D721Med (cell line): ENCODE results near the gene C6orf15.

Experiments used
- DNase-seq: peaks from one replicate; pipeline ENCODE4 v3.0.0; 2011; ENCODE audit warnings: low spot score; ENCODE audit not compliant: insufficient read length
- FAIRE-seq: peaks from 2 replicates; lab custom pipeline; 2011; peaks lifted over from hg19 to GRCh38; lab: Jason Lieb, UNC
- CTCF ChIP-seq: IDR thresholded peaks from 2 replicates; pipeline ENCODE4 v1.5.1; 2012; ENCODE audit warnings: mild to moderate bottlenecking, control low read depth; ENCODE audit not compliant: insufficient read depth; ENCODE audit errors: missing control alignments

The C6orf15 gene

GRCh38 chr6:31114970-31115849 is 2.8 kb upstream of the C6orf15 start:
- no peak for FAIRE-seq
- no peak for DNase-seq
- no peak for TF ChIP-seq CTCF

- TF ChIP-seq CTCF = no peak
- DNase-seq = no peak
- FAIRE-seq = no peak
These were observed 2.1 kb upstream of the C6orf15 start, which contains the start of gene PSORS1C1 for GRCh38 chr6:31114541-31114878. TSS of gene PSORS1C1 (plus strand) at chr6:31114800. CDS start at chr6:31129633, 14,833 bp downstream.

- FAIRE-seq (no peak), DNase-seq (no peak)
- no peak for TF ChIP-seq CTCF
These were observed 1.6 kb upstream of the C6orf15 start for GRCh38 chr6:31113861-31114540.

- DNase-seq (no peak), FAIRE-seq (no peak)
- TF ChIP-seq CTCF = no peak
These were observed 663 bp downstream of the C6orf15 start for GRCh38 chr6:31111712-31112111.

- FAIRE-seq (no peak), DNase-seq (no peak)
- no peak for TF ChIP-seq CTCF
These were observed 1.4 kb downstream of the C6orf15 start for GRCh38 chr6:31110825-31111582.

- FAIRE-seq = no peak
- TF ChIP-seq CTCF = no peak
- DNase-seq = no peak
These were observed 5.3 kb downstream of the C6orf15 start for GRCh38 chr6:31107052-31107451.
